ENCODE data around the gene EHMT2. TPM values are rescaled to one million over a fixed set of nuclear protein-coding genes. Genes with fewer than 3 reads are reported as not detected.

Gene EHMT2
- total and polyA plus RNA-seq, 2 of the 13 experiments (the other 11 are each of a cell fraction or from before 2014, with no cell fraction given), result 55.2 to 69.2 TPM

GRCh38 chr6:31897612-31898382, at the start of gene EHMT2 (continued):
- no peak for TF ChIP-seq DBP (CRISPR knock-in tag; IDR thresholded peaks at IDR 0.05; ENCODE audit: not compliant biosample characterization)
- peak; percentile 69; the same call in 1 of the 2 replicates for TF ChIP-seq ARID4A (CRISPR knock-in tag; IDR thresholded peaks at IDR 0.05; ENCODE audit: borderline replicate concordance)
- peak; percentile 90 for TF ChIP-seq YY1 (IDR thresholded peaks at IDR 0.05; ENCODE audit: insufficient read depth, insufficient replicate concordance, low read depth, low read length)
- no peak for TF ChIP-seq ZNF790 (CRISPR knock-in tag; IDR thresholded peaks at IDR 0.05; ENCODE audit: borderline replicate concordance)
- peak; percentile 31; the same call in 1 of the 2 replicates for TF ChIP-seq PHF21A (CRISPR knock-in tag; IDR thresholded peaks at IDR 0.05)
- TF ChIP-seq MATR3 (CRISPR knock-in tag; IDR thresholded peaks at IDR 0.05), result no peak
- TF ChIP-seq ZNF782 (CRISPR knock-in tag; IDR thresholded peaks at IDR 0.05; ENCODE audit: borderline replicate concordance), result no peak
- TF ChIP-seq BRD4 (CRISPR knock-in tag; IDR thresholded peaks at IDR 0.05), result no peak
- TF ChIP-seq ZNF740 (CRISPR knock-in tag; IDR thresholded peaks at IDR 0.05), result 0 out of 2 replicates have a peak, but pooled peaks have one; percentile 9
- peak; percentile 53; the same call in 1 of the 2 replicates for TF ChIP-seq SP4 (CRISPR knock-in tag; IDR thresholded peaks at IDR 0.05)
- peak; percentile 80; the same call in 1 of the 2 replicates for TF ChIP-seq ZNF891 (CRISPR knock-in tag; IDR thresholded peaks at IDR 0.05)
- no peak for TF ChIP-seq ZNF292 (CRISPR knock-in tag; IDR thresholded peaks at IDR 0.05; ENCODE audit: borderline replicate concordance, low read depth)
- no peak for TF ChIP-seq BRF2 (CRISPR knock-in tag; IDR thresholded peaks at IDR 0.05)
- peak; percentile 41 for TF ChIP-seq HCFC1 (IDR thresholded peaks at IDR 0.05; ENCODE audit: low read depth, low read length)
- no peak for TF ChIP-seq ZBTB8A (CRISPR knock-in tag; IDR thresholded peaks at IDR 0.05; ENCODE audit: borderline replicate concordance, low read depth)
- TF ChIP-seq HBP1 (CRISPR knock-in tag; IDR thresholded peaks at IDR 0.05; ENCODE audit: low read depth), result no peak
- TF ChIP-seq ZNF280B (CRISPR knock-in tag; IDR thresholded peaks at IDR 0.05; ENCODE audit: borderline replicate concordance), result peak; percentile 71; the same call in 1 of the 2 replicates
- TF ChIP-seq MTF2 (CRISPR knock-in tag; IDR thresholded peaks at IDR 0.05; ENCODE audit: borderline replicate concordance), result no peak
- TF ChIP-seq TEAD3 (CRISPR knock-in tag; optimal IDR thresholded peaks at IDR 0.05; ENCODE audit: borderline replicate concordance), result peak; percentile 42

Data from HepG2 (cell line).